Fibroblast of lung (primary cell): Measurements from ENCODE around the gene LCA5. TPM values are rescaled to one million over a fixed set of nuclear protein-coding genes. Genes with fewer than 3 reads are reported as not detected.

Experiments used
- DNase-seq, 2 donors: peaks; one replicate each; pipeline versions ENCODE4 v3.0.0 to v3.0.0-alpha.2; 2010; ENCODE audit warnings: low read depth in 2 of 2
- H2AFZ ChIP-seq: 2 replicates; pipeline ENCODE4 v1.5.1; 2012; ENCODE audit warnings: low read length, control low read depth, inconsistent platforms
- H3K27ac ChIP-seq: 2 replicates; pipeline ENCODE4 v1.5.1; 2011; ENCODE audit warnings: low read length, control low read depth; ENCODE audit not compliant: insufficient read depth
- H3K27me3 ChIP-seq: 2 replicates; pipeline ENCODE4 v1.5.1; 2011; ENCODE audit warnings: mild to moderate bottlenecking, low read length; ENCODE audit not compliant: control insufficient read depth, insufficient read depth
- H3K36me3 ChIP-seq: 2 replicates; pipeline ENCODE4 v1.5.1; 2011; ENCODE audit warnings: low read length; ENCODE audit not compliant: control insufficient read depth, insufficient read depth
- H3K4me1 ChIP-seq: 2 replicates; pipeline ENCODE4 v1.5.1; 2011; ENCODE audit warnings: low read length; ENCODE audit not compliant: control insufficient read depth, insufficient read depth; ENCODE audit errors: extremely low read depth
- H3K4me2 ChIP-seq: 2 replicates; pipeline ENCODE4 v1.5.1; 2011; ENCODE audit warnings: low read length, control low read depth; ENCODE audit not compliant: insufficient read depth; ENCODE audit errors: extremely low read depth
- H3K4me3 ChIP-seq, 4 experiments: fragments of 200-600 bp in 1 of 4; sonication (generic) in 1 of 4; replicated peaks in 1 of 4; 2 replicates each; pipeline ENCODE4 v1.5.1; 2011 to 2016; ENCODE audit warnings: low read length in 4 of 4, low read depth in 3 of 4, mild to moderate bottlenecking in 3 of 4, control low read depth in 2 of 4, inconsistent platforms in 1 of 4, mixed read lengths in 1 of 4; ENCODE audit not compliant: insufficient read depth in 1 of 4; ENCODE audit errors: control extremely low read depth in 1 of 4
- H3K79me2 ChIP-seq: 2 replicates; pipeline ENCODE4 v1.5.1; 2012; ENCODE audit warnings: mild to moderate bottlenecking, low read length, inconsistent platforms; ENCODE audit not compliant: control insufficient read depth, insufficient read depth
- H3K9ac ChIP-seq: 2 replicates; pipeline ENCODE4 v1.5.1; 2011; ENCODE audit warnings: mild to moderate bottlenecking, low read length, control low read depth; ENCODE audit not compliant: insufficient read depth
- H3K9me3 ChIP-seq: 2 replicates; pipeline ENCODE4 v1.5.1; 2012; ENCODE audit warnings: low read depth, low read length; ENCODE audit not compliant: control insufficient read depth, insufficient read depth
- H4K20me1 ChIP-seq: 2 replicates; pipeline ENCODE4 v1.5.1; 2011; ENCODE audit warnings: low read length; ENCODE audit not compliant: control insufficient read depth, insufficient read depth; ENCODE audit errors: extremely low read depth
- CTCF ChIP-seq, 2 donors: IDR thresholded peaks in 1 of 2; conservative IDR thresholded peaks in 1 of 2; 1 replicate in 1 of 2; 2 replicates in 1 of 2; pipeline ENCODE4 v1.5.1; 2011 to 2012; ENCODE audit warnings: low read length in 2 of 2, control low read depth in 1 of 2, inconsistent platforms in 1 of 2, low read depth in 1 of 2, mild to moderate bottlenecking in 1 of 2
- EZH2 ChIP-seq: IDR thresholded peaks from 2 replicates; pipeline ENCODE4 v1.5.1; 2012; ENCODE audit warnings: low read length, control low read depth, mild to moderate bottlenecking; ENCODE audit errors: missing control alignments
- polyA plus RNA-seq, 2 donors: library from polyadenylated mRNA; depleted of rRNA in 1 of 2; stranded (reverse) in 1 of 2; unstranded in 1 of 2; fragments of >200 nt; gene quantifications; 2 replicates each; pipeline ENCODE4 v1.2.1, GENCODE V29; 2011 to 2012; ENCODE audit warnings: missing spikeins in 1 of 2
- total RNA-seq: library from RNA; depleted of rRNA; stranded (reverse); fragments of >200 nt; gene quantifications from 2 replicates; pipeline ENCODE4 v1.2.1, GENCODE V29; 2014

LCA5 gene
- total and polyA plus RNA-seq, 2 donors (not counting 1 experiment from before 2014, with no cell fraction given) = 3.3 to 7.8 TPM

GRCh38 chr6:79551401-79551800 lies 14.2 kb upstream of the LCA5 start:
- H3K9me3 ChIP-seq = no peaks in the 10 kb centered on the region

GRCh38 chr6:79548304-79548703 lies 11.1 kb upstream of the LCA5 start:
- H3K79me2 ChIP-seq = no peaks in the 10 kb centered on the region
- no peak overlapping the region for H3K4me3 ChIP-seq
- no peaks in the 10 kb centered on the region for H3K27me3 ChIP-seq
- no peaks in the 10 kb centered on the region for H3K9me3 ChIP-seq
- no peaks in the 10 kb centered on the region for H3K36me3 ChIP-seq
- no peak overlapping the region for H3K9ac ChIP-seq
- H3K4me2 ChIP-seq = no peak overlapping the region
- H2AFZ ChIP-seq = no peak overlapping the region
- H3K4me1 ChIP-seq = peaks cover 9% of the 10 kb centered on the region
- no peak overlapping the region for H3K27ac ChIP-seq
- peak in 1 of 2 donors; percentile 39 for DNase-seq
- no peak for TF ChIP-seq EZH2
- no peaks in the 10 kb centered on the region for H4K20me1 ChIP-seq

More at GRCh38 chr6:79551401-79551800, 14.2 kb upstream of the LCA5 start:
- Histone ChIP-seq H3K27ac (no peak overlapping the region), H4K20me1 (no peaks in the 10 kb centered on the region), H3K79me2 (no peaks in the 10 kb centered on the region), H3K4me2 (no peak overlapping the region), H3K4me3 (no peak overlapping the region), H2AFZ (no peak overlapping the region), H3K36me3 (no peaks in the 10 kb centered on the region), H3K4me1 (no peaks in the 10 kb centered on the region), H3K9ac (no peak overlapping the region), H3K27me3 (no peaks in the 10 kb centered on the region)
- TF ChIP-seq EZH2 = no peak
- no peak for TF ChIP-seq CTCF (conservative IDR thresholded peaks at IDR 0.05 in 1 of 2, IDR thresholded peaks at IDR 0.05 in 1 of 2; ENCODE audit: low read depth in 1 of 2, low read length in 2 of 2)
- no peak for DNase-seq

- Histone ChIP-seq H3K27me3 (no peaks in the 10 kb centered on the region), H2AFZ (no peak overlapping the region), H4K20me1 (no peaks in the 10 kb centered on the region), H3K4me1 (peaks cover 9% of the 10 kb centered on the region), H3K36me3 (no peaks in the 10 kb centered on the region), H3K9ac (no peak overlapping the region), H3K79me2 (no peaks in the 10 kb centered on the region), H3K4me2 (no peak overlapping the region), H3K4me3 (no peak overlapping the region), H3K9me3 (no peaks in the 10 kb centered on the region), H3K27ac (no peak overlapping the region)
- DNase-seq = peak; percentile 31 to 77
- no peak for TF ChIP-seq EZH2
- no peak for TF ChIP-seq CTCF (conservative IDR thresholded peaks at IDR 0.05 in 1 of 2, IDR thresholded peaks at IDR 0.05 in 1 of 2; ENCODE audit: low read depth in 1 of 2, low read length in 2 of 2)
Measured at GRCh38 chr6:79546186-79546585, 9.0 kb upstream of the LCA5 start.
